Measurements from ENCODE around the gene PLEKHA1.
A peak's percentile ranks its signal among the peaks of the same experiment; 100 is the strongest.

The PLEKHA1 gene

DNA sequence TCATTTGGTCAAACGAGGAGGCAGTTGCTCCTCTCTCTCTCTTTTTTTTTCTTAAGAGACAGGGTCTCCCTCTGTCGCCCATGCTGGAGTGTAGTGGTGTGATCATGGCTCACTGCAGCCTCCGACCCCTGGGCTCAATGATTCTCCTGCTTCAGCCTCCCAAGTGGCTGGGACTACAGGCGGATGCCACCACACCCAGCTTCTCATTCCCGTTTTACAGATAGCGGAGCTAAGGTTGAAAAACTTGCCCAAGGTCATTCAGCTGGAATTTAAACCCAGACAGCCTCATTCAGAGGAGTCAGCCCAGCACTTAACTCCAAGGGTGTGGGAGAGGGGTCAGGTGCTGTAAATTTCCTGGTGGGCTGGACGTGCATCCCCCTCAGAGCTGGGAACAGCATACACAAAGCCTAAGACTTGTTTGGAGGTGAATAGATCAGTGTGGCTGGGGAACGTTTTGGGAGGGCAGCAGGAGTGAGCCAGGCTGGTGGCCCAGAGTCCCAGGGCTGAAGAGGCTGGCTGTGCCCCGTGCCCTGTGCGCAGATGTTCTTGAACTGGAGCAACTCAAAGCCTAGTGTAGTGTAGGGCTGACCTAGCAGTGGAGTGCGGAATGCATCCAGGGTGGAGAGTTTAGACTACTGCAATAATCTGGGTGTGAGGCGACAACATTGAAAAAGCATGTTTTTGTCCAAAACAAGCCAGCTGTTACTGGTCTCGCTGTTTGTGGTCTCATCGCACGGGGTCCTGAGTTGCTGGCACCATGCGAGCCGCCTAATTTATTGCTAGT, 89.2 kb downstream of the PLEKHA1 start:
- no peak for TF ChIP-seq CTCF (IDR thresholded peaks at IDR 0.05; ENCODE audit: insufficient read depth, low read length, missing control alignments)
- POLR2A ChIA-PET, result no interaction called here
- DNase-seq (ENCODE audit: low read depth, low spot score), result no peak
- CTCF ChIA-PET, result no interaction called here
- peak overlapping the region; percentile 75 for H3K4me3 ChIP-seq (ENCODE audit: low read depth, low read length)

- POLR2A ChIA-PET, result no interaction called here
- CTCF ChIA-PET, result no interaction called here
- TF ChIP-seq CTCF (IDR thresholded peaks at IDR 0.05; ENCODE audit: insufficient read depth, low read length, missing control alignments), result no peak
- no peak overlapping the region for H3K4me3 ChIP-seq (ENCODE audit: low read depth, low read length)
- no peak for DNase-seq (ENCODE audit: low read depth, low spot score)
Observed at GRCh38 chr10:122464250-122464510, 89.7 kb downstream of the PLEKHA1 start.

DNA sequence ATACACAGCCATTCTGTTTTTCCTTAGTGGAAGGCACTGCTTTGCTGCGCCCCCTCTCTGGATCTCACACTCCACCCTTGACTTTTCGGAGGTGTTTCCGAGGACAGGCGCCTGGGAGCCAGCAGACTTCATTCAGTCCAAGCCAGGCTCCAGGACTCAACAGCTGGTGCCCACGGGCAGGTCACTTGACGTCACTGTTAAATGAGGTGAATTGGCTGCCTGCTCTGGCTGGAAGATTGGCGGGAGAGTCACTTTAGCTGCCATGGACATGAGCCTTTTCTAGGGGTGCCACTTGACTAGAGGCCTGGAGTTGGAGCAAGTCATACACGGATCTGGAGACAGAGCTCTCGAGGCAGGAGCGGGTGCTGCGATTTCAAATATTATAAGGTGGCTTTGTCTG, 90.1 kb downstream of the PLEKHA1 start:
- no peak for DNase-seq (ENCODE audit: low read depth, low spot score)
- POLR2A ChIA-PET, result no interaction called here
- no peak overlapping the region for H3K4me3 ChIP-seq (ENCODE audit: low read depth, low read length)
- no peak for TF ChIP-seq CTCF (IDR thresholded peaks at IDR 0.05; ENCODE audit: insufficient read depth, low read length, missing control alignments)
- CTCF ChIA-PET, result interaction anchor here (6.3 kb wide), 1 partner anchor 101 kb away, joined by 29 read pairs; no protein-coding TSS in a partner anchor

DNA sequence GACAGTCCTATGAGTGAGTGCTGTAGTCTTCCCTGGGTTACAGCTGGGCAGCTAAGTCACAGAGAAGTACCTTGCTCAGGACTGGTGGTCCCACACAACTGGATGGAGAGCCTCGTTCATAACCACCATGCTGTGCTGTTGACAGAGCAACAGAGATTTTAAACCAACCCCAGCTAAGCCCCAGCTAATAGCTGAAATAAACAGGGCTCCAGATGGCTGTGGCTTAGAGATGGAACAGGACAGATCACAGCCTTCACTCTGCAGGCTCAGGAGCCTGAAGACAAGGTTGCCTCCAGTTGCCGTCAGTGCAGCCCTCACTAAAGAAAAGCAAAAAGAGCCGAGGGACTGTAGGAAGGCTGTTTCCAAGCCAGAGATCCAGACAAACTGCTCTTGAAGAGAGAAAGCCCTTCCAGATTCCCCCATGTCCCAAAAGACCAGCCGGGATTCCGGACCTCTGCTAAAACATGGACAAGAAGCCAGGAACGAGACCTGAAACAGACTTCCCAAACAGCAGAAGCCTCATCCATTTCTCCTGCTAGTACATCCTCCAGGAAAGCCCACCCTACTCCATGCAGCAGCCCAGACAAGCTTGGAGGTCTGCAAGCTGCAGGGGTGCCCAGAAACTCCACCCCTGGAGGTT, 91.0 kb downstream of the PLEKHA1 start:
- no peak overlapping the region for H3K4me3 ChIP-seq (ENCODE audit: low read depth, low read length)
- TF ChIP-seq CTCF (IDR thresholded peaks at IDR 0.05; ENCODE audit: insufficient read depth, low read length, missing control alignments), result no peak
- DNase-seq (ENCODE audit: low read depth, low spot score), result no peak
- ChIA-PET CTCF (interaction anchor here (6.3 kb wide), 1 partner anchor 100 kb away, joined by 29 read pairs; no protein-coding TSS in a partner anchor), POLR2A (no interaction called here)

- TF ChIP-seq CTCF (IDR thresholded peaks at IDR 0.05; ENCODE audit: insufficient read depth, low read length, missing control alignments), result no peak
- no peak for DNase-seq (ENCODE audit: low read depth, low spot score)
- CTCF ChIA-PET, result interaction anchor here (0.9 to 6.3 kb wide), 3 partner anchors 32 to 170 kb away, joined by 3 to 29 read pairs (median 3); no protein-coding TSS in a partner anchor
- POLR2A ChIA-PET, result interaction anchor here (1.0 kb wide), 1 partner anchor 28 kb away, joined by 3 read pairs; no protein-coding TSS in a partner anchor
- H3K4me3 ChIP-seq (ENCODE audit: low read depth, low read length), result no peak overlapping the region
Observed at GRCh38 chr10:122466951-122467381, 92.5 kb downstream of the PLEKHA1 start.

GRCh38 chr10:122467701-122468100, 93.2 kb downstream of the PLEKHA1 start:
- ChIA-PET CTCF (interaction anchor here (0.9 to 6.3 kb wide), 4 partner anchors 31 to 98 kb away, joined by 3 to 29 read pairs (median 4); no protein-coding TSS in a partner anchor), POLR2A (interaction anchor here (1.0 kb wide), 1 partner anchor 27 kb away, joined by 3 read pairs; no protein-coding TSS in a partner anchor)
- no peak for DNase-seq (ENCODE audit: low read depth, low spot score)
- H3K4me3 ChIP-seq (ENCODE audit: low read depth, low read length), result no peak overlapping the region
- no peak for TF ChIP-seq CTCF (IDR thresholded peaks at IDR 0.05; ENCODE audit: insufficient read depth, low read length, missing control alignments)
